GM19043 (cell line): ENCODE data around the gene CNTN6.
A peak's percentile ranks its signal among the peaks of the same experiment; 100 is the strongest.

ENCODE experiments used
- ATAC-seq: cut with Tn5 transposase; IDR thresholded peaks from one replicate; pipeline ENCODE4 v1.9.1; 2021; ENCODE audit warnings: low read depth; ENCODE audit not compliant: unreplicated experiment

CNTN6 gene

GRCh38 chr3:1092771-1093170 lies at the start of gene CNTN6:
Gene CNTN6 (plus strand): TSS chr3:1093024. CDS start chr3:1148009, 54,985 bp downstream.
- ATAC-seq: no peak

- ATAC-seq: no peak
These were observed 44.3 kb upstream of the CNTN6 start for GRCh38 chr3:1048558-1048957.

- ATAC-seq: no peak
These were observed 37.0 kb upstream of the CNTN6 start for GRCh38 chr3:1055870-1056269.

- no peak for ATAC-seq
These were observed 36.1 kb upstream of the CNTN6 start for GRCh38 chr3:1056744-1057143.

- ATAC-seq: no peak
These were observed 35.4 kb upstream of the CNTN6 start for GRCh38 chr3:1057436-1057835.

GRCh38 chr3:1068985-1069384 lies 23.8 kb upstream of the CNTN6 start:
- ATAC-seq: no peak

- no peak for ATAC-seq
These were observed 20.8 kb upstream of the CNTN6 start for GRCh38 chr3:1072041-1072440.

GRCh38 chr3:1079662-1080061 lies 13.2 kb upstream of the CNTN6 start:
- ATAC-seq: no peak

- peak; percentile 46 for ATAC-seq
These were observed 10.7 kb upstream of the CNTN6 start for GRCh38 chr3:1082108-1082507.

- no peak for ATAC-seq
These were observed 5.7 kb upstream of the CNTN6 start for GRCh38 chr3:1087066-1087560.

- ATAC-seq: no peak
These were observed 4.3 kb upstream of the CNTN6 start for GRCh38 chr3:1088503-1088902.

- no peak for ATAC-seq
These were observed 1.5 kb upstream of the CNTN6 start for GRCh38 chr3:1091286-1091685.

GRCh38 chr3:1092061-1092460 lies 763 bp upstream of the CNTN6 start:
- ATAC-seq: no peak

GRCh38 chr3:1093217-1093616 lies 393 bp downstream of the CNTN6 start:
- no peak for ATAC-seq

- ATAC-seq: no peak
These were observed 10.7 kb downstream of the CNTN6 start for GRCh38 chr3:1103525-1103924.

- no peak for ATAC-seq
These were observed 25.1 kb downstream of the CNTN6 start for GRCh38 chr3:1117843-1118473.

- ATAC-seq: no peak
These were observed 38.3 kb downstream of the CNTN6 start for GRCh38 chr3:1131166-1131565.

GRCh38 chr3:1135194-1135593 lies 42.4 kb downstream of the CNTN6 start:
- no peak for ATAC-seq

- ATAC-seq: no peak
These were observed 45.2 kb downstream of the CNTN6 start for GRCh38 chr3:1138036-1138435.

GRCh38 chr3:1139071-1139470 lies 46.2 kb downstream of the CNTN6 start:
- ATAC-seq: no peak

GRCh38 chr3:1147326-1147725 lies 54.5 kb downstream of the CNTN6 start:
- ATAC-seq: no peak

GRCh38 chr3:1147819-1148218 lies 55.0 kb downstream of the CNTN6 start:
- no peak for ATAC-seq

- ATAC-seq: no peak
These were observed 71.3 kb downstream of the CNTN6 start for GRCh38 chr3:1164101-1164500.
